Stimulated activated CD8-positive, alpha-beta memory T cell treated with anti-CD3 and anti-CD28 coated beads, Interleukin-7, amount 100 ng/mL, for 48 hours (primary cell): ENCODE data around the gene CD4.
A peak's percentile ranks its signal among the peaks of the same experiment; 100 is the strongest.

Source experiments
- DNase-seq, 2 donors: peaks; one replicate each; pipeline ENCODE4 v3.0.0-alpha.2; 2020; ENCODE audit warnings: low read depth in 1 of 2; ENCODE audit errors: extremely low read depth in 1 of 2

The CD4 gene

GRCh38 chr12:6827437-6827911 lies 38.1 kb downstream of the CD4 start:
- peak in 1 of 2 donors; percentile 40 for DNase-seq

- no peak for DNase-seq
Measured at GRCh38 chr12:6827982-6828780, 38.9 kb downstream of the CD4 start, which contains the start of gene P3H3. Gene P3H3 (plus strand): TSS chr12:6828407. CDS start chr12:6828441, 34 bp downstream.

- DNase-seq: peak in 1 of 2 donors; percentile 11
Measured at GRCh38 chr12:6828781-6829535, 39.6 kb downstream of the CD4 start.

GRCh38 chr12:6829536-6830220 lies 40.4 kb downstream of the CD4 start:
- DNase-seq: no peak

- no peak for DNase-seq
Measured at GRCh38 chr12:6830286-6830890, 41.1 kb downstream of the CD4 start.

- DNase-seq: no peak
Measured at GRCh38 chr12:6830999-6831398, 41.7 kb downstream of the CD4 start.

- DNase-seq: no peak
Measured at GRCh38 chr12:6831450-6831995, 42.2 kb downstream of the CD4 start.

GRCh38 chr12:6832125-6832524 lies 42.8 kb downstream of the CD4 start:
- DNase-seq: no peak

GRCh38 chr12:6833189-6833890 lies 44.0 kb downstream of the CD4 start:
- DNase-seq: no peak

GRCh38 chr12:6834254-6834653 lies 44.9 kb downstream of the CD4 start:
- no peak for DNase-seq

- DNase-seq: no peak
Measured at GRCh38 chr12:6834873-6835272, 45.5 kb downstream of the CD4 start.

- no peak for DNase-seq
Measured at GRCh38 chr12:6836851-6837250, 47.5 kb downstream of the CD4 start.

- DNase-seq: no peak
Measured at GRCh38 chr12:6837370-6838060, 48.2 kb downstream of the CD4 start.

- no peak for DNase-seq
Measured at GRCh38 chr12:6838854-6839253, 49.5 kb downstream of the CD4 start.

- no peak for DNase-seq
Measured at GRCh38 chr12:6839482-6840201, 50.3 kb downstream of the CD4 start.

GRCh38 chr12:6840330-6840729 lies 51.0 kb downstream of the CD4 start:
- no peak for DNase-seq

GRCh38 chr12:6840761-6841515 lies 51.6 kb downstream of the CD4 start, which contains the start of gene GNB3:
Gene GNB3 (plus strand): TSS chr12:6840925. CDS start chr12:6841288, 363 bp downstream.
- no peak for DNase-seq

GRCh38 chr12:6842075-6842474 lies 52.7 kb downstream of the CD4 start:
- no peak for DNase-seq
